Activated naive CD8-positive, alpha-beta T cell treated with anti-CD3 and anti-CD28 coated beads, Interleukin-2, amount 10 ng/mL, durations not matched to agents 7 days and 5 days (primary cell): Measurements from ENCODE around the gene OR52K1. TPM values are rescaled to one million over a fixed set of nuclear protein-coding genes. Genes with fewer than 3 reads are reported as not detected.

Source experiments
- total RNA-seq, 2 experiments: library from RNA; stranded (reverse); gene quantifications; one replicate each; pipeline ENCODE4 v1.2.3, GENCODE V29; 2021

The OR52K1 gene
- total RNA-seq, 2 experiments from 2014 or later = not detected

Other genes starting within 250 kb of the OR52K1 start
- not detected for gene OR52B4, start 114.3 kb upstream of the OR52K1 start, total RNA-seq
- gene TRIM21, start 88.9 kb upstream of the OR52K1 start, total RNA-seq = 10 to 100 TPM; 51.6 to 56.4 TPM
- gene OR52K2, start 33.4 kb upstream of the OR52K1 start, total RNA-seq = not detected
- gene OR52M1, start 62.5 kb downstream of the OR52K1 start, total RNA-seq = not detected
- gene OR52I2, start 99.1 kb downstream of the OR52K1 start, total RNA-seq = not detected
- gene OR52I1, start 111.4 kb downstream of the OR52K1 start, total RNA-seq = not detected
- gene TRIM68, start 125.6 kb downstream of the OR52K1 start, total RNA-seq = 10 to 100 TPM; 17.7 to 21.4 TPM
- not detected for gene OR51D1, start 154.8 kb downstream of the OR52K1 start, total RNA-seq
- not detected for gene OR51E1, start 161.3 kb downstream of the OR52K1 start, total RNA-seq
- gene OR51E2, start 215.2 kb downstream of the OR52K1 start, total RNA-seq = not detected
- gene MMP26, start 222.1 kb downstream of the OR52K1 start, total RNA-seq = not detected